SK-N-SH treated with all-trans-retinoic acid at 6 μM for 48 hours (cell line): Measurements from ENCODE around the gene UTS2.
A peak's percentile ranks its signal among the peaks of the same experiment; 100 is the strongest.

Experiments used
- ATAC-seq: fragments of 200-7000 bp; cut with Tn5 transposase; 3 replicates; pipeline ENCODE4 v1.9.1; 2020; ENCODE audit warnings: mild to moderate bottlenecking, moderate library complexity
- ARNTL ChIP-seq: fragments of 450-650 bp; formaldehyde crosslinking; IDR thresholded peaks from 2 replicates; pipeline ENCODE4 v1.5.0; 2020; ENCODE audit warnings: low read depth, mild to moderate bottlenecking, moderate library complexity, borderline replicate concordance
- BACH2 ChIP-seq: fragments of 250-450 bp; sonication (Bioruptor Pico); IDR thresholded peaks from 2 replicates; pipeline ENCODE4 v1.9.0; 2021; ENCODE audit warnings: mild to moderate bottlenecking, borderline replicate concordance
- ESRRG ChIP-seq: fragments of 250-450 bp; sonication (Bioruptor Pico); IDR thresholded peaks from 2 replicates; pipeline ENCODE4 v1.6.1; 2021; ENCODE audit warnings: mild to moderate bottlenecking
- GLIS3 ChIP-seq: fragments of 250-450 bp; sonication (Bioruptor Pico); IDR thresholded peaks from 2 replicates; pipeline ENCODE4 v1.5.0; 2020; ENCODE audit warnings: mild to moderate bottlenecking, moderate library complexity
- ISL1 ChIP-seq: fragments of 250-450 bp; sonication (Bioruptor Pico); IDR thresholded peaks from 2 replicates; pipeline ENCODE4 v2.1.2; 2022; ENCODE audit warnings: mild to moderate bottlenecking, moderate library complexity
- OSR1 ChIP-seq: fragments of 250-450 bp; sonication (Bioruptor Pico); IDR thresholded peaks from 2 replicates; pipeline ENCODE4 v1.8.0; 2022; ENCODE audit warnings: moderate library complexity, mild to moderate bottlenecking, inconsistent platforms
- PPARA ChIP-seq: fragments of 250-450 bp; sonication (Bioruptor Pico); IDR thresholded peaks from 2 replicates; pipeline ENCODE4 v1.5.0; 2020; ENCODE audit warnings: mild to moderate bottlenecking, borderline replicate concordance
- RARB ChIP-seq: fragments of 250-450 bp; sonication (Bioruptor Pico); IDR thresholded peaks from 2 replicates; pipeline ENCODE4 v1.8.0; 2021; ENCODE audit warnings: mild to moderate bottlenecking, moderate library complexity
- SNAI2 ChIP-seq: fragments of 250-450 bp; sonication (Bioruptor Pico); IDR thresholded peaks from 2 replicates; pipeline ENCODE4 v1.5.0; 2020; ENCODE audit warnings: mild to moderate bottlenecking, moderate library complexity
- TCF4 ChIP-seq: fragments of 250-450 bp; sonication (Bioruptor Pico); IDR thresholded peaks from 2 replicates; pipeline ENCODE4 v1.8.0; 2021; ENCODE audit warnings: mild to moderate bottlenecking, moderate library complexity, borderline replicate concordance
- TOX ChIP-seq: fragments of 250-450 bp; sonication (Bioruptor Pico); IDR thresholded peaks from 2 replicates; pipeline ENCODE4 v1.8.0; 2021; ENCODE audit warnings: mild to moderate bottlenecking, moderate library complexity, borderline replicate concordance
- ZC3H10 ChIP-seq: fragments of 250-450 bp; sonication (Bioruptor Pico); IDR thresholded peaks from 2 replicates; pipeline ENCODE4 v1.5.1; 2021; ENCODE audit warnings: mild to moderate bottlenecking, moderate library complexity
- ZFP3 ChIP-seq: fragments of 250-450 bp; sonication (Bioruptor Pico); IDR thresholded peaks from 2 replicates; pipeline ENCODE4 v1.5.0; 2020; ENCODE audit warnings: mild to moderate bottlenecking, moderate library complexity
- ZNF565 ChIP-seq: fragments of 450-650 bp; formaldehyde crosslinking; conservative IDR thresholded peaks from 2 replicates; pipeline ENCODE4 v1.5.0; 2020; ENCODE audit warnings: low read depth, mild to moderate bottlenecking, moderate library complexity
- ZNF70 ChIP-seq: fragments of 450-650 bp; formaldehyde crosslinking; IDR thresholded peaks from 2 replicates; pipeline ENCODE4 v1.5.0; 2020; ENCODE audit warnings: mild to moderate bottlenecking, moderate library complexity
- ZNF8 ChIP-seq: fragments of 450-650 bp; formaldehyde crosslinking; IDR thresholded peaks from 2 replicates; pipeline ENCODE4 v1.5.0; 2020; ENCODE audit warnings: mild to moderate bottlenecking, moderate library complexity
- TF ChIP-seq, protein P1 (sequence below): fragments of 250-450 bp; sonication (Bioruptor Pico); IDR thresholded peaks from 2 replicates; pipeline ENCODE4 v1.5.0; 2020; ENCODE audit warnings: mild to moderate bottlenecking, moderate library complexity
- TF ChIP-seq, protein P2 (sequence below): fragments of 250-450 bp; sonication (Bioruptor Pico); IDR thresholded peaks from 2 replicates; pipeline ENCODE4 v1.5.1; 2021; ENCODE audit warnings: mild to moderate bottlenecking, moderate library complexity
- TF ChIP-seq, protein P3 (sequence below): fragments of 250-450 bp; sonication (Bioruptor Pico); IDR thresholded peaks from 2 replicates; pipeline ENCODE4 v1.8.0; 2021; ENCODE audit warnings: low read depth, mild to moderate bottlenecking, moderate library complexity, borderline replicate concordance
- TF ChIP-seq, protein P4 (sequence below): fragments of 250-450 bp; sonication (Bioruptor Pico); IDR thresholded peaks from 2 replicates; pipeline ENCODE4 v1.5.1; 2020; ENCODE audit warnings: low read depth, mild to moderate bottlenecking, moderate library complexity
- TF ChIP-seq, protein P5 (sequence below): fragments of 250-450 bp; sonication (Bioruptor Pico); IDR thresholded peaks from 2 replicates; pipeline ENCODE4 v1.8.0; 2020; ENCODE audit warnings: mild to moderate bottlenecking, moderate library complexity, borderline replicate concordance

UTS2 gene

DNA sequence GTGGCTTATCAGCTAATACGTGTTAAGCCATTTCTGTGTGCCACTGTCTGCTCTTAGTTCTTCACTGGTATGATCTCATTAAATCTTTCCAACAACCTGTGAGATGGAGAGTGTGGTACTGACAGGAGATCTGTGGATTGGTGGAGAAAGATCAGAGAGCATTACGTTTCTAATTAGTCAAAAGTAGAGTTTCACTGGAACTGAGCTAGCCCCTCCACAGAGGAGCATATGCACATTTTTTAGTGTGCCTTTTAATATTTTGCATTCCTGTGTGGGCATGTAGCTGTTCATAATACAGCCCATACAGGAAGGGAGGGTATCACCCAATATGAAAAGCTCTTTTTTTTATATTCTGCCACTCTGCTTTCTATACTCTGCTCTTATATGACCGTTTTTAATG lies 31.6 kb downstream of the UTS2 start:
- no peak for ATAC-seq
- TF ChIP-seq, protein P1, sequence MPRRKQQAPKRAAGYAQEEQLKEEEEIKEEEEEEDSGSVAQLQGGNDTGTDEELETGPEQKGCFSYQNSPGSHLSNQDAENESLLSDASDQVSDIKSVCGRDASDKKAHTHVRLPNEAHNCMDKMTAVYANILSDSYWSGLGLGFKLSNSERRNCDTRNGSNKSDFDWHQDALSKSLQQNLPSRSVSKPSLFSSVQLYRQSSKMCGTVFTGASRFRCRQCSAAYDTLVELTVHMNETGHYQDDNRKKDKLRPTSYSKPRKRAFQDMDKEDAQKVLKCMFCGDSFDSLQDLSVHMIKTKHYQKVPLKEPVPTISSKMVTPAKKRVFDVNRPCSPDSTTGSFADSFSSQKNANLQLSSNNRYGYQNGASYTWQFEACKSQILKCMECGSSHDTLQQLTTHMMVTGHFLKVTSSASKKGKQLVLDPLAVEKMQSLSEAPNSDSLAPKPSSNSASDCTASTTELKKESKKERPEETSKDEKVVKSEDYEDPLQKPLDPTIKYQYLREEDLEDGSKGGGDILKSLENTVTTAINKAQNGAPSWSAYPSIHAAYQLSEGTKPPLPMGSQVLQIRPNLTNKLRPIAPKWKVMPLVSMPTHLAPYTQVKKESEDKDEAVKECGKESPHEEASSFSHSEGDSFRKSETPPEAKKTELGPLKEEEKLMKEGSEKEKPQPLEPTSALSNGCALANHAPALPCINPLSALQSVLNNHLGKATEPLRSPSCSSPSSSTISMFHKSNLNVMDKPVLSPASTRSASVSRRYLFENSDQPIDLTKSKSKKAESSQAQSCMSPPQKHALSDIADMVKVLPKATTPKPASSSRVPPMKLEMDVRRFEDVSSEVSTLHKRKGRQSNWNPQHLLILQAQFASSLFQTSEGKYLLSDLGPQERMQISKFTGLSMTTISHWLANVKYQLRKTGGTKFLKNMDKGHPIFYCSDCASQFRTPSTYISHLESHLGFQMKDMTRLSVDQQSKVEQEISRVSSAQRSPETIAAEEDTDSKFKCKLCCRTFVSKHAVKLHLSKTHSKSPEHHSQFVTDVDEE: no peak
- TF ChIP-seq BACH2 (no peak), ZNF8 (CRISPR knock-in tag) (no peak)

DNA sequence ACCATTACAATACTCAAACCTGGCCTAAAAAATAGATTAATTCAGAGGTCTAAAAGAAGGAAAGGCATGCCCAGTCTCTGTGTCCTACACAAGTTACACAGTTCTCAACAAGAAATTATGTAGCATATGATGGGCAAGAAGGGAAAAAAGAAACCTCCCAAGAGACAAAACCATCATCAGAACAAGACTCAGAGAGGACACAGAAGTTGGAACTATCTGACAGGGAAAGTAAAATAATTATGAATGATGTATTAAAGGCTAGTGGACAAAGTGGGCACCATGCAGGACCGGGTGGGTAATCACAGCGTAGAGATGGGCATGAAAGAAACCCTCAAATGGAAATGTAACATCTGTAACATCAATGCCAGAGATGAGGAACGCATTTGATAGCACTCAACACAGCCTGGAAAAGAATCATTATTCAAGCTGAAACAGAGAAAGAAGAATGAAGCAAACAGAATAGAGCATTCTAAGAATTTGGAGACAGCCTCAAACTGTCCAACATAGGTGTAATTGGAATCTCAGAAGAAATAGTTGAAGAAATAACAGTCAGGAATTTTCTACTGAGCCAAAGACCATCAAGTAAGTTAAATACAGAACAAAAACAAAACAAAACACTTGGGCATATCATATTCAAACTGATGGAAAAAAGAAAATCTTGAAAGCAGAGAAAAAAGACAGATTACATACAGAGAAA lies 39.0 kb downstream of the UTS2 start:
- ATAC-seq: no peak
- TF ChIP-seq ZNF565 (CRISPR knock-in tag) (no peak), ARNTL (CRISPR knock-in tag) (no peak), ISL1 (CRISPR knock-in tag) (no peak), ZNF8 (CRISPR knock-in tag) (no peak), ZC3H10 (CRISPR knock-in tag) (no peak), RARB (CRISPR knock-in tag) (no peak), TOX (CRISPR knock-in tag) (no peak), ZNF70 (CRISPR knock-in tag) (no peak), PPARA (no peak), BACH2 (no peak), TCF4 (CRISPR knock-in tag) (no peak)
- TF ChIP-seq, protein P2, sequence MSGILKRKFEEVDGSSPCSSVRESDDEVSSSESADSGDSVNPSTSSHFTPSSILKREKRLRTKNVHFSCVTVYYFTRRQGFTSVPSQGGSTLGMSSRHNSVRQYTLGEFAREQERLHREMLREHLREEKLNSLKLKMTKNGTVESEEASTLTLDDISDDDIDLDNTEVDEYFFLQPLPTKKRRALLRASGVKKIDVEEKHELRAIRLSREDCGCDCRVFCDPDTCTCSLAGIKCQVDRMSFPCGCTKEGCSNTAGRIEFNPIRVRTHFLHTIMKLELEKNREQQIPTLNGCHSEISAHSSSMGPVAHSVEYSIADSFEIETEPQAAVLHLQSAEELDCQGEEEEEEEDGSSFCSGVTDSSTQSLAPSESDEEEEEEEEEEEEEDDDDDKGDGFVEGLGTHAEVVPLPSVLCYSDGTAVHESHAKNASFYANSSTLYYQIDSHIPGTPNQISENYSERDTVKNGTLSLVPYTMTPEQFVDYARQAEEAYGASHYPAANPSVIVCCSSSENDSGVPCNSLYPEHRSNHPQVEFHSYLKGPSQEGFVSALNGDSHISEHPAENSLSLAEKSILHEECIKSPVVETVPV: no peak

DNA sequence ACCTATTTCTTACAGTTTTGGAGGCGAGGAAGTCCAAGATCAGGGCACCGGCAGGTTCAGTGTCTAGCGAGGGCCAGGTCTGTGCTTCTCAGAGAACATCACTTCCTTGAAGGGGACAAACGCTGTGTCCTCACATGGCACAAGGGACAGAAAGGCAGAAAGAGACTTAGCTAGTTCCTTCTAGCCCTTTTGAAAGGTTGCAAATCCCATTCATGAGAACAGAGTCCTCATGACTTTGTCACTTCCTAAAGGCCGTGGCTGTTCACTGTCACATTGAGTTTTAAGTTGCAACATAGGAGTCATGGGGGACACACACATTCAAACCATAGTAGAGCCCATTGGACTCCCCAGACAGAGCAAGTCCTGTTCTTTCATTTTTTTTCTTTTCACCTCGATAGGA lies 41.4 kb downstream of the UTS2 start:
- no peak for ATAC-seq
- no peak for TF ChIP-seq ZFP3

DNA sequence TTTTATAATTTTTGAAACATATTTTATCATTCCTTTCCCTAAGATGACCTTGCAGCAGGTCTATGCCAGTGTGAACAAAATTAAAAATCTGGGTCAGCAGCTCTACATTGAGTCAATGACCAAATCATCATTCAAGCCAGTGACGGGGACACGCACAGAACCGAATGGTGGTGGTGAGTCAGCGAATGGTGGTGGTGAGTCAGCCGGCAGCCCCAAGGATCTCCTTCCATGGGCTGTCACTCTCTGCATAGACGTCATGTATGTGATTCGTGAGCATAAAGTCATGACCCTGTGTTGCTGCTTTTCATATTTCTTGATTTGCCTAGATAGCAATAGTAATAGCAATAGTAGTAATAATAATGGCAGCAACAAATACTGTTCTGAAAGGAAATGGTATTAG lies 42.5 kb downstream of the UTS2 start:
- ATAC-seq: peak; percentile 85
- TF ChIP-seq PPARA: no peak
- no peak for TF ChIP-seq ZFP3
- no peak for TF ChIP-seq TCF4 (CRISPR knock-in tag)
- TF ChIP-seq ISL1 (CRISPR knock-in tag): no peak
- TF ChIP-seq, protein P3, sequence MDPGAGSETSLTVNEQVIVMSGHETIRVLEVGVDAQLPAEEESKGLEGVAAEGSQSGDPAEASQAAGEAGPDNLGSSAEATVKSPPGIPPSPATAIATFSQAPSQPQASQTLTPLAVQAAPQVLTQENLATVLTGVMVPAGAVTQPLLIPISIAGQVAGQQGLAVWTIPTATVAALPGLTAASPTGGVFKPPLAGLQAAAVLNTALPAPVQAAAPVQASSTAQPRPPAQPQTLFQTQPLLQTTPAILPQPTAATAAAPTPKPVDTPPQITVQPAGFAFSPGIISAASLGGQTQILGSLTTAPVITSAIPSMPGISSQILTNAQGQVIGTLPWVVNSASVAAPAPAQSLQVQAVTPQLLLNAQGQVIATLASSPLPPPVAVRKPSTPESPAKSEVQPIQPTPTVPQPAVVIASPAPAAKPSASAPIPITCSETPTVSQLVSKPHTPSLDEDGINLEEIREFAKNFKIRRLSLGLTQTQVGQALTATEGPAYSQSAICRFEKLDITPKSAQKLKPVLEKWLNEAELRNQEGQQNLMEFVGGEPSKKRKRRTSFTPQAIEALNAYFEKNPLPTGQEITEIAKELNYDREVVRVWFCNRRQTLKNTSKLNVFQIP (CRISPR knock-in tag): no peak
- TF ChIP-seq ESRRG (CRISPR knock-in tag): no peak
- no peak for TF ChIP-seq ARNTL (CRISPR knock-in tag)
- no peak for TF ChIP-seq TOX (CRISPR knock-in tag)
- TF ChIP-seq, protein P4, sequence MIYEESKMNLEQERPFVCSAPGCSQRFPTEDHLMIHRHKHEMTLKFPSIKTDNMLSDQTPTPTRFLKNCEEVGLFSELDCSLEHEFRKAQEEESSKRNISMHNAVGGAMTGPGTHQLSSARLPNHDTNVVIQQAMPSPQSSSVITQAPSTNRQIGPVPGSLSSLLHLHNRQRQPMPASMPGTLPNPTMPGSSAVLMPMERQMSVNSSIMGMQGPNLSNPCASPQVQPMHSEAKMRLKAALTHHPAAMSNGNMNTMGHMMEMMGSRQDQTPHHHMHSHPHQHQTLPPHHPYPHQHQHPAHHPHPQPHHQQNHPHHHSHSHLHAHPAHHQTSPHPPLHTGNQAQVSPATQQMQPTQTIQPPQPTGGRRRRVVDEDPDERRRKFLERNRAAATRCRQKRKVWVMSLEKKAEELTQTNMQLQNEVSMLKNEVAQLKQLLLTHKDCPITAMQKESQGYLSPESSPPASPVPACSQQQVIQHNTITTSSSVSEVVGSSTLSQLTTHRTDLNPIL (CRISPR knock-in tag): no peak
- TF ChIP-seq SNAI2 (CRISPR knock-in tag): no peak
- TF ChIP-seq, protein P1: no peak
- no peak for TF ChIP-seq RARB (CRISPR knock-in tag)
- no peak for TF ChIP-seq ZNF70 (CRISPR knock-in tag)
- TF ChIP-seq OSR1 (CRISPR knock-in tag): no peak
- TF ChIP-seq, protein P5, sequence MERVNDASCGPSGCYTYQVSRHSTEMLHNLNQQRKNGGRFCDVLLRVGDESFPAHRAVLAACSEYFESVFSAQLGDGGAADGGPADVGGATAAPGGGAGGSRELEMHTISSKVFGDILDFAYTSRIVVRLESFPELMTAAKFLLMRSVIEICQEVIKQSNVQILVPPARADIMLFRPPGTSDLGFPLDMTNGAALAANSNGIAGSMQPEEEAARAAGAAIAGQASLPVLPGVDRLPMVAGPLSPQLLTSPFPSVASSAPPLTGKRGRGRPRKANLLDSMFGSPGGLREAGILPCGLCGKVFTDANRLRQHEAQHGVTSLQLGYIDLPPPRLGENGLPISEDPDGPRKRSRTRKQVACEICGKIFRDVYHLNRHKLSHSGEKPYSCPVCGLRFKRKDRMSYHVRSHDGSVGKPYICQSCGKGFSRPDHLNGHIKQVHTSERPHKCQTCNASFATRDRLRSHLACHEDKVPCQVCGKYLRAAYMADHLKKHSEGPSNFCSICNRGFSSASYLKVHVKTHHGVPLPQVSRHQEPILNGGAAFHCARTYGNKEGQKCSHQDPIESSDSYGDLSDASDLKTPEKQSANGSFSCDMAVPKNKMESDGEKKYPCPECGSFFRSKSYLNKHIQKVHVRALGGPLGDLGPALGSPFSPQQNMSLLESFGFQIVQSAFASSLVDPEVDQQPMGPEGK (CRISPR knock-in tag): no peak
- no peak for TF ChIP-seq GLIS3
- TF ChIP-seq, protein P2: no peak
